GM10248 (cell line): ENCODE data around the gene SPRY1.
A peak's percentile ranks its signal among the peaks of the same experiment; 100 is the strongest.

Experiments used
- CTCF ChIA-PET: fragments of 300-600 bp; sonication (Branson Sonifier 250); formaldehyde crosslinking; extraction: SDS; loops from one replicate; lab custom pipeline; 2021; ENCODE audit warnings: antibody characterized with exemption; lab: Yijun Ruan, JAX
- POLR2A ChIA-PET: fragments of 350-650 bp; sonication (Branson Sonifier 250); formaldehyde crosslinking; extraction: SDS; loops from one replicate; lab custom pipeline; 2020; ENCODE audit warnings: antibody characterized with exemption; lab: Yijun Ruan, JAX
- DNase-seq: peaks from one replicate; pipeline ENCODE4 v3.0.0; 2012; ENCODE audit errors: extremely low spot score
- TF ChIP-seq, protein P1 (sequence below): IDR thresholded peaks from 2 replicates; pipeline ENCODE4 v1.5.1; 2012; ENCODE audit warnings: mild to moderate bottlenecking, low read depth; ENCODE audit errors: extremely low read depth, missing control alignments, control extremely low read depth

Gene SPRY1

GRCh38 chr4:123398853-123399626 is 2.4 kb downstream of the SPRY1 start:
- ChIA-PET CTCF (interaction anchor here (1.0 to 1.6 kb wide), 5 partner anchors 8 to 261 kb away, joined by 3 to 7 read pairs (median 3); no protein-coding TSS in a partner anchor), POLR2A (no interaction called here)
- TF ChIP-seq, protein P1, sequence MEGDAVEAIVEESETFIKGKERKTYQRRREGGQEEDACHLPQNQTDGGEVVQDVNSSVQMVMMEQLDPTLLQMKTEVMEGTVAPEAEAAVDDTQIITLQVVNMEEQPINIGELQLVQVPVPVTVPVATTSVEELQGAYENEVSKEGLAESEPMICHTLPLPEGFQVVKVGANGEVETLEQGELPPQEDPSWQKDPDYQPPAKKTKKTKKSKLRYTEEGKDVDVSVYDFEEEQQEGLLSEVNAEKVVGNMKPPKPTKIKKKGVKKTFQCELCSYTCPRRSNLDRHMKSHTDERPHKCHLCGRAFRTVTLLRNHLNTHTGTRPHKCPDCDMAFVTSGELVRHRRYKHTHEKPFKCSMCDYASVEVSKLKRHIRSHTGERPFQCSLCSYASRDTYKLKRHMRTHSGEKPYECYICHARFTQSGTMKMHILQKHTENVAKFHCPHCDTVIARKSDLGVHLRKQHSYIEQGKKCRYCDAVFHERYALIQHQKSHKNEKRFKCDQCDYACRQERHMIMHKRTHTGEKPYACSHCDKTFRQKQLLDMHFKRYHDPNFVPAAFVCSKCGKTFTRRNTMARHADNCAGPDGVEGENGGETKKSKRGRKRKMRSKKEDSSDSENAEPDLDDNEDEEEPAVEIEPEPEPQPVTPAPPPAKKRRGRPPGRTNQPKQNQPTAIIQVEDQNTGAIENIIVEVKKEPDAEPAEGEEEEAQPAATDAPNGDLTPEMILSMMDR: peak; percentile 37
- DNase-seq: peak; percentile 50

- DNase-seq: no peak
- CTCF ChIA-PET: interaction anchor here (1.0 to 1.6 kb wide), 5 partner anchors 9 to 261 kb away, joined by 3 to 7 read pairs (median 3); no protein-coding TSS in a partner anchor
- POLR2A ChIA-PET: no interaction called here
- TF ChIP-seq, protein P1: no peak
Measured at GRCh38 chr4:123399627-123400358, 3.2 kb downstream of the SPRY1 start.

DNA sequence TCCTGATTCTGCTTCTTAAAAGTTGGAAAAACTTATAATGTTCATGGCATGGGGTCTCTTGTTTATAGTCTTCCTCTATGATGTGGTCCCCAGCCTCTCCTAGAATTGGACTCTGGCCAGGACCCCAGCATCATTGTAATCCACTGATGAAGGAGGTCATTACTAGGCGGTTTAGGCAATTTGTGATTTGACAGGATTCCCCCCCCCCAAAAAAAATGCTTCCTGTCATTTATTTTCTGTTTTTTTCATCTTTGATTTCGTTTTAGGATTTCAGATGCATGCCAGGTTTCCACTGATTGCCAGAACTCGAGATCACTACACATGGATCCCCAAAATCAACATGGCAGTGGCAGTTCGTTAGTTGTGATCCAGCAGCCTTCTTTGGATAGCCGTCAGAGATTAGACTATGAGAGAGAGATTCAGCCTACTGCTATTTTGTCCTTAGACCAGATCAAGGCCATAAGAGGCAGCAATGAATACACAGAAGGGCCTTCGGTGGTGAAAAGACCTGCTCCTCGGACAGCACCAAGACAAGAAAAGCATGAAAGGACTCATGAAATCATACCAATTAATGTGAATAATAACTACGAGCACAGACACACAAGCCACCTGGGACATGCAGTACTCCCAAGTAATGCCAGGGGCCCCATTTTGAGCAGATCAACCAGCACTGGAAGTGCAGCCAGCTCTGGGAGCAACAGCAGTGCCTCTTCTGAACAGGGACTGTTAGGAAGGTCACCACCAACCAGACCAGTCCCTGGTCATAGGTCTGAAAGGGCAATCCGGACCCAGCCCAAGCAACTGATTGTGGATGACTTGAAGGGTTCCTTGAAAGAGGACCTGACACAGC is 4.9 kb downstream of the SPRY1 start:
- POLR2A ChIA-PET: no interaction called here
- CTCF ChIA-PET: interaction anchor here (1.8 kb wide), 1 partner anchor 11 kb away, joined by 4 read pairs; no protein-coding TSS in a partner anchor
- DNase-seq: no peak
- TF ChIP-seq, protein P1: no peak

DNA sequence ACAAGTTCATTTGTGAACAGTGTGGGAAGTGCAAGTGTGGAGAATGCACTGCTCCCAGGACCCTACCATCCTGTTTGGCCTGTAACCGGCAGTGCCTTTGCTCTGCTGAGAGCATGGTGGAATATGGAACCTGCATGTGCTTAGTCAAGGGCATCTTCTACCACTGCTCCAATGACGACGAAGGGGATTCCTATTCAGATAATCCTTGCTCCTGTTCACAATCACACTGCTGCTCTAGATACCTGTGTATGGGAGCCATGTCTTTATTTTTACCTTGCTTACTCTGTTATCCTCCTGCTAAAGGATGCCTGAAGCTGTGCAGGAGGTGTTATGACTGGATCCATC is 5.5 kb downstream of the SPRY1 start:
- TF ChIP-seq, protein P1: no peak
- ChIA-PET POLR2A (no interaction called here), CTCF (interaction anchor here (1.8 kb wide), 1 partner anchor 10 kb away, joined by 4 read pairs; no protein-coding TSS in a partner anchor)
- no peak for DNase-seq

DNA sequence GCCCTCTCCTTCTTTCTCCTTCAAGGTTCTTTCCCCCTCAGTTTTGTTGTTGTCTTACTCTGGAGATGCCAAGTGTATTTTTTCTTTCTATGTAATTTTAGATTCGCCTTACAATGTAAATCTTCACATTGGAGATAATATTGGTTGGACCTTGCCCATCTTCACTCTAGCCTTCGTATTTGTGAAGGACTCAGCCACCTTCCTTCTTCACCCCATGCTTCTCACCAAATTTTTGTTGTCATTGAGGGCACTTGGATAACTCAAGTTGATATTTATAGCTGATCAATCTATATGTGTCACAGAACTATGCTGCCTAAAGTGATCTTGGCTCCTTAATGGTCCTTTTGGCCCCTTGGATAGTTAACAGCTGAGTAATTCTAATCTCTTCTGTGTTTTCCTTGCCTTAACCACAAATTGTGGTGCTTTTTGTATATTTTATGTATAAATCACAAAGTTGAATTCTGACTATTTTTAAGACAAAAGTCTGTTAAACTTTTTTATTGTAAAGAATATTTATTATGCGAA is 6.5 kb downstream of the SPRY1 start:
- ChIA-PET CTCF (interaction anchor here (1.8 kb wide), 1 partner anchor 9 kb away, joined by 4 read pairs; no protein-coding TSS in a partner anchor), POLR2A (no interaction called here)
- no peak for DNase-seq
- TF ChIP-seq, protein P1: no peak
